ENCODE results near the gene TPM4.
A peak's percentile ranks its signal among the peaks of the same experiment; 100 is the strongest.
"Not testable (repeated sequence)": the region's sequence is repeated elsewhere in the genome, so short reads cannot be mapped to it uniquely, and the experiment has no call there.

The TPM4 gene

GRCh38 chr19:16075430-16076153, 703 bp upstream of the TPM4 start:
- DNase-seq = no peak
- peaks cover 67% of the 10 kb centered on the region for H3K4me1 Mint-ChIP-seq
- H3K27me3 Mint-ChIP-seq = no peaks in the 10 kb centered on the region
- no peaks in the 10 kb centered on the region for H3K9me3 Mint-ChIP-seq
- H3K4me3 Mint-ChIP-seq = peak overlapping the region; percentile 88 to 93
- ATAC-seq = no peak
- H3K27ac Mint-ChIP-seq = peak overlapping the region; percentile 75 to 88

- ATAC-seq (no peak), DNase-seq (peak in 1 of 2 donors; percentile 35)
- Mint-ChIP-seq H3K4me3 (peak overlapping the region; percentile 88), H3K9me3 (no peaks in the 10 kb centered on the region), H3K27me3 (no peaks in the 10 kb centered on the region), H3K27ac (peak overlapping the region; percentile 90 to 99), H3K4me1 (peaks cover 82% of the 10 kb centered on the region)
Measured at GRCh38 chr19:16076958-16077611, 790 bp downstream of the TPM4 start.

GRCh38 chr19:16077984-16078758, 1.9 kb downstream of the TPM4 start:
- ATAC-seq (peak; percentile 16), DNase-seq (peak; percentile 47 to 55)
- no peaks in the 10 kb centered on the region for H3K27me3 Mint-ChIP-seq
- H3K4me1 Mint-ChIP-seq = peaks cover 83% of the 10 kb centered on the region
- peak overlapping the region; percentile 99 for H3K27ac Mint-ChIP-seq
- H3K4me3 Mint-ChIP-seq = peak overlapping the region; percentile 88
- no peaks in the 10 kb centered on the region for H3K9me3 Mint-ChIP-seq

- H3K27me3 Mint-ChIP-seq = no peaks in the 10 kb centered on the region
- ATAC-seq = peak; percentile 73
- peaks cover 84% of the 10 kb centered on the region for H3K4me1 Mint-ChIP-seq
- peak overlapping the region; percentile 99 for H3K27ac Mint-ChIP-seq
- H3K9me3 Mint-ChIP-seq = no peaks in the 10 kb centered on the region
- DNase-seq = peak; percentile 57 to 77
- H3K4me3 Mint-ChIP-seq = peak overlapping the region; percentile 88
Measured at GRCh38 chr19:16078759-16079707, 2.7 kb downstream of the TPM4 start.

- no peaks in the 10 kb centered on the region for H3K9me3 Mint-ChIP-seq
- ATAC-seq = no peak
- peak overlapping the region in 1 of 2 donors; percentile 17 for H3K4me3 Mint-ChIP-seq
- H3K4me1 Mint-ChIP-seq = peaks cover 88% of the 10 kb centered on the region
- H3K27ac Mint-ChIP-seq = peak overlapping the region in 1 of 2 donors; percentile 42
- H3K27me3 Mint-ChIP-seq = no peaks in the 10 kb centered on the region
- DNase-seq = no peak
Measured at GRCh38 chr19:16084067-16084685, 7.9 kb downstream of the TPM4 start.

- peak overlapping the region; percentile 33 to 89 for H3K27ac Mint-ChIP-seq
- peaks cover 85% of the 10 kb centered on the region for H3K4me1 Mint-ChIP-seq
- peak overlapping the region; percentile 71 to 85 for H3K4me3 Mint-ChIP-seq
- no peaks in the 10 kb centered on the region for H3K9me3 Mint-ChIP-seq
- DNase-seq (no peak), ATAC-seq (peak; percentile 7)
- no peaks in the 10 kb centered on the region for H3K27me3 Mint-ChIP-seq
Measured at GRCh38 chr19:16085115-16085514, 8.8 kb downstream of the TPM4 start.

GRCh38 chr19:16087404-16087803, 11.1 kb downstream of the TPM4 start:
- not testable (repeated sequence) for DNase-seq, H3K27me3 Mint-ChIP-seq, H3K9me3 Mint-ChIP-seq, ATAC-seq, H3K4me3 Mint-ChIP-seq, H3K27ac Mint-ChIP-seq
- peaks cover 62% of the 10 kb centered on the region for H3K4me1 Mint-ChIP-seq

- no peak for DNase-seq
- H3K4me1 Mint-ChIP-seq = peaks cover 61% of the 10 kb centered on the region
- H3K9me3 Mint-ChIP-seq = no peaks in the 10 kb centered on the region
- no peak overlapping the region for H3K4me3 Mint-ChIP-seq
- no peaks in the 10 kb centered on the region for H3K27me3 Mint-ChIP-seq
- no peak overlapping the region for H3K27ac Mint-ChIP-seq
- ATAC-seq = no peak
Measured at GRCh38 chr19:16087940-16088339, 11.6 kb downstream of the TPM4 start.

GRCh38 chr19:16088351-16089009, 12.2 kb downstream of the TPM4 start:
- H3K27me3 Mint-ChIP-seq = no peaks in the 10 kb centered on the region
- no peak for DNase-seq
- H3K4me3 Mint-ChIP-seq = no peak overlapping the region
- H3K4me1 Mint-ChIP-seq = peaks cover 62% of the 10 kb centered on the region
- peak overlapping the region in 1 of 2 donors; percentile 13 for H3K27ac Mint-ChIP-seq
- no peak for ATAC-seq
- H3K9me3 Mint-ChIP-seq = no peaks in the 10 kb centered on the region

- H3K4me3 Mint-ChIP-seq = no peak overlapping the region
Measured at GRCh38 chr19:16089010-16089846, 12.9 kb downstream of the TPM4 start.

GRCh38 chr19:16091546-16092475, 15.5 kb downstream of the TPM4 start:
- peaks cover 59% of the 10 kb centered on the region for H3K4me1 Mint-ChIP-seq
- ATAC-seq = no peak
- peak overlapping the region in 1 of 2 donors; percentile 30 for H3K27ac Mint-ChIP-seq

More at GRCh38 chr19:16089010-16089846, 12.9 kb downstream of the TPM4 start:
- no peak for DNase-seq
- Mint-ChIP-seq H3K4me1 (peaks cover 61% of the 10 kb centered on the region), H3K9me3 (no peaks in the 10 kb centered on the region), H3K27ac (peak overlapping the region in 1 of 2 donors; percentile 74), H3K27me3 (no peaks in the 10 kb centered on the region)
- ATAC-seq = no peak

GRCh38 chr19:16094360-16095070, 18.2 kb downstream of the TPM4 start:
- no peak for DNase-seq
- Mint-ChIP-seq H3K9me3 (no peaks in the 10 kb centered on the region), H3K27me3 (no peaks in the 10 kb centered on the region), H3K27ac (no peak overlapping the region), H3K4me1 (peaks cover 53% of the 10 kb centered on the region), H3K4me3 (peak overlapping the region; percentile 32 to 58)
- ATAC-seq = peak; percentile 72

More at GRCh38 chr19:16091546-16092475, 15.5 kb downstream of the TPM4 start:
- Mint-ChIP-seq H3K9me3 (no peaks in the 10 kb centered on the region), H3K27me3 (no peaks in the 10 kb centered on the region), H3K4me3 (no peak overlapping the region)
- no peak for DNase-seq

Measured in stimulated activated naive CD8-positive, alpha-beta T cell treated with anti-CD3 and anti-CD28 coated beads, Interleukin-15, amount 100 ng/mL, for 72 hours (primary cell).